Stimulated activated naive CD8-positive, alpha-beta T cell treated with anti-CD3 and anti-CD28 coated beads, Interleukin-15, Interleukin-2, amounts not matched to agents 100 ng/mL and 50 ng/mL, for 24 hours (primary cell): ENCODE data around the gene NPBWR2.

ENCODE experiments used
- H3K27ac Mint-ChIP-seq: one replicate; pipeline ENCODE4 v1.8.0; 2021; ENCODE audit warnings: mild to moderate bottlenecking, mixed read lengths
- H3K27me3 Mint-ChIP-seq: one replicate; pipeline ENCODE4 v1.8.0; 2021; ENCODE audit warnings: mixed read lengths
- H3K36me3 Mint-ChIP-seq: one replicate; pipeline ENCODE4 v1.8.0; 2021; ENCODE audit warnings: low read depth, mixed read lengths
- H3K4me1 Mint-ChIP-seq: one replicate; pipeline ENCODE4 v1.8.0; 2021; ENCODE audit warnings: low read depth, mixed read lengths
- H3K4me3 Mint-ChIP-seq: one replicate; pipeline ENCODE4 v1.8.0; 2021; ENCODE audit warnings: mild to moderate bottlenecking, mixed read lengths
- H3K9me3 Mint-ChIP-seq: one replicate; pipeline ENCODE4 v1.8.0; 2021; ENCODE audit warnings: mixed read lengths

The NPBWR2 gene

DNA sequence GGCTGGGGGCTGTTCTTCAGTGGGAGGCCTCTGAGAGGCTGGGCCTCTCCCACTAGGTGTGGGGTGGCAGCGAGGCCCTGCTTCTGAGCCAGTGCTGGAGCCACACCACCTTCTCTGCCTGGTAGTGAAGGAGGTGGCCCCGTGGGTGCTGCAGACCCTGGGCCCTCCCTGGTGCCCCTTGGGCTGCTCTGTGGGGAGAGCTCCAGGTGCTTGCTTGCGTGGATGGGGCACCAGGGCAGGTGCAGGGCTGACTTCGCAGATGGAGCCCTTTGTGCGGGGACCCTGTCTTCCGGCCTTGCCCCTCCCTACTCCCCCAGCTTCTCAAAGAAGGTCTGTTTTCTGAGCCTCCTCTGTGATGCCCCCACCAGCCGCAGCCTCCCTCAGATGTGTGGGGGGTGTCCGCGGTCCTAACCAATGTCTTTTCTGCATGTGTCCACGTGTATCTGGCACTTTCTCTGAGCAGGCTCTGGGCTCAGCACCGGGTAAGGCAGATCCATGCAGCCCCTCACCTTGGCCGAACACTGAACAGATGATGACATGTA is 39.6 kb upstream of the NPBWR2 start:
- Mint-ChIP-seq H3K9me3 (peaks cover 7% of the 10 kb centered on the region), H3K4me1 (no peaks in the 10 kb centered on the region), H3K4me3 (no peak overlapping the region), H3K36me3 (no peaks in the 10 kb centered on the region), H3K27ac (no peak overlapping the region), H3K27me3 (no peaks in the 10 kb centered on the region)

DNA sequence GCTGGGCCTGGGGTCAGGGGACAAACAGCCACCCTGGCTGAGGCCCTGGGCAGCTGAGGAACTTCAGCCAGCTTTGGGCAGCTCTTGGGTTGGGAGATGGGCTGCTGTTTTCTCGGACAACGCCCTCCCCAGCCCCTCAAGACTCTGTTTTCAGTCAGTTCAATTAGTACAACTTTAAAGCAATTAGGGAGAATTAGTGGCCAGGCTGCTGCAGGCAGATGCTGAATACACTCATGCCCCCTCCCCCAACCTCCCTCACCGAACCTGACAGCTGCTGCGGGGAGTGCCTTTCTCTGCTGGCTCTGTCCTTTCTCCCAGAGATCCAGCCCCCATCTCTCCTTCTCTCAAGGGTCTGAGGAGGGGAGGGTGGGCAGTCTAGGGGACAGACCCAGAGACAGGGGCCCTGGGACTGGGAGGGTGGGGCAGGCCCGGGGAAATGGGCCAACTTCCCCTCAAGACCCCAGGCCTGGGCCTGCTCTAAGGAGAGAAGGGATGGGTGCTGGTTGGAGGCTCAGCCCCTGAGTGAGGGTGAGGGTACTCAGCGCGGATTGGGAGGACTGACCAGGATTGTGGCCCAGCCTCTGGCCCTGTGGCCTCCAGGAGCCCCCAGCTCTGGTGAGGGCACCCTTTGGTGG is 39.1 kb upstream of the NPBWR2 start:
- no peak overlapping the region for H3K27ac Mint-ChIP-seq
- no peaks in the 10 kb centered on the region for H3K27me3 Mint-ChIP-seq
- H3K4me3 Mint-ChIP-seq: no peak overlapping the region
- no peaks in the 10 kb centered on the region for H3K4me1 Mint-ChIP-seq
- no peaks in the 10 kb centered on the region for H3K36me3 Mint-ChIP-seq
- H3K9me3 Mint-ChIP-seq: peaks cover 7% of the 10 kb centered on the region

DNA sequence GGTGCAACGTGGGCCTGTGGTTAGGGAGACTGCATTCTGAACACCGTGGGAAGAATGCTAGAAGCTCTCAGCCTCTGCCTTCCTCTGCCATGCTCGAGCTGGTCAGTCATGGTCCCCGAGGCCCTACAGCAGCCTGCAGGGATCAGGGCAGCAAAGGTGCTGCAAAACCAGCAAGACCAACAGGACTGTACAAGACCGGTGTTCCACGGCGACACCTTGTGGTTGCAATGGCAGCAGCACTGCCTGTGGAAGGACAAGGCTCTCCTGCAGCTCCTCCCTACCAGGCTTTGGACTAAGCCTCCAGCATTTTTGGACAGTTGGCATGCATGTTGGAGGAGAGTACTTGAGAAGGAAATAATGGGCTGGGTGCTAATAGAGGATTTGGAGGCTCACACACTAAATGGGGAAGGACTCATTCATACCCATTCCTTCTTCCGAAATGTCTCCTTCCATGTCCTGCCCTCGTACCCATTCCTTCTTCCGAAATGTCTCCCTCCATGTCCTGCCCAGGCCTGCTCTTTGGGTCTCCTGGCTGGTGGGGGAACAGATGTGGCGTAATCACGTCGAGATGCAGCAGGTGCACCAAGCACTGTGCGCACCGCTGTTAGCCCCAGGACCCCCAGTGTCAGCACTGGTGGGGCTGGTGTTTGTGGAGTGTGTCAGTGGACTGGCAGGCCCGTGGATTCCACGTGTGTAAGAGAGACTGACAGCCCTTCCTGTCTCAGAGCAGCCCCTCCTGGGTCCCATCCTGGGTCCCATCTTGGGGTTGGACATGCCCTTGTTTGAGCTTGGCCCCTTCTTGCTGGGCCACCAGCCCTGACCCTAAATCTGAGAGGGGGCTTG is 38.3 kb upstream of the NPBWR2 start:
- Mint-ChIP-seq H3K27ac (no peak overlapping the region), H3K27me3 (no peaks in the 10 kb centered on the region), H3K36me3 (no peaks in the 10 kb centered on the region), H3K4me1 (no peaks in the 10 kb centered on the region), H3K9me3 (peaks cover 7% of the 10 kb centered on the region), H3K4me3 (no peak overlapping the region)

DNA sequence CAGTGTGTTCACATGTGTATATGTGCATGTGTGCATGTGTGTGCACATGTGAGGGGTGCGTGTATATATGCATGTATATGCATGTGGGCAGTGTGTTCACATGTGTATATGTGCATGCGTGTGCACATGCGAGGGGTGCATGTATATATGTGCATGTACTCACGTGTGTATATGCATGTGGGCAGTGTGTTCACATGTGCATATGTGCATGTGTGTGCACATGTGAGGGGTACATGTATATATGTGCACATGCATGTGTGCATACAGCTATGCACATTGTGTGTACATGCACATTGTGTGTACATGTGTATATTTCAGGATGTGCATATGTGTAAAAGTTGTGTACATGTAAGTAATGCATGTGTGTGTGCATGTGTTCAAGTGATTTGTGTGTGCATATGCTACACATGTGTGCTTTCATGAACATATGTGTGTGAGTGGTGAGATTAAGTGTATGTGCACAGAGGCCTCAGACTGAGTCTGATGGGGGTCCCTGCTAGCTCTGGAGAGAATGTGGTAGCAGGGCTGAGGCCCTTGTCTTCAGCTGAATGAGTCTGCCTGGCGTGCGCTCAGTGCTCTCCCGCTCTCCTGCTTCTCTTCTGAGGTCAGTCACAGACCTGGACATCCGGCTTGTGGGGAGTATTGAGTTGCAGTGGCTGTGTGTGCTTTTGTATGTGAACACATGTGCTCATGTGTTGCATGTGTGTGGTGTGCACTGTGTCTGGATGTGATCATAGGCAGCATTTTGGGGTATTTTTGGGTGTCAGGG is 37.0 kb upstream of the NPBWR2 start:
- no peak overlapping the region for H3K4me3 Mint-ChIP-seq
- H3K27ac Mint-ChIP-seq: no peak overlapping the region
- no peaks in the 10 kb centered on the region for H3K4me1 Mint-ChIP-seq
- no peaks in the 10 kb centered on the region for H3K27me3 Mint-ChIP-seq
- H3K36me3 Mint-ChIP-seq: no peaks in the 10 kb centered on the region
- peaks cover 7% of the 10 kb centered on the region for H3K9me3 Mint-ChIP-seq

DNA sequence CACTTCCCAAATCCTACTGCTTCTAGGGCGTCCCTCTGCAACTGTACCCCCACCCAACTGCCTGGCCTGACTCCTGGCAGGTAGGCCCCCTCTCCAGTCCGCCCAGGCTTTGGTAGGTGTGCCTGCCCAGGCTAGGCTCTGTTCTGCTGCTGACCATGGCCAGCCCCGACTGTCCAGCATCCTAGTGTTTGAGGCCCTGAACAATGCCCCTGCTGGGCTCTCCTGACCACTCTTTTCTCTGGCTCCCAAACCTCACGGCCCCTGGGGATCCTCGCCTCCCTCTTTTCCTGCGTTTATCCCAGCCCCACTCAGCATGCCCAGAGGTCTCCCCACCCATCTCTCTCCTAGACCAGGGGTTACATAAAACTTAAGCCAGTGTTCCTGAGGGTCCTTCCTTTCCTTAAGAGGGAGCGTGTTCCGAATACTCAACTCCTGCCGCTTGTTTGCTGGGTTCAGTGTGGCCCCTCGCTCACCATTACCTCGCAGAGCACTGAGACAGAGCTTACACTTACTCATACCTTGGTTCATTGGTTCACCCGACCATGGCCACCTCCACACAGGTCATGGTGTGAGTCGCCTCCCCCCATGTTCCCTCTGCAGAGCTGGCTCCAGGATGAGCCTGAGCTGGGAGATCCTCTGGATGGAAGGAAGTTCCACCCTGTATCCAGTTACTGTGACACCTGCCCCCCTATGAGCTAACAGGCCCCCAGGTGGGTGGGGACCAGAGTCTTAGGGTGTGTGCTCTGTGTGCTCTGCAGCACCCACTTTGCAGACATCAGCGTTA is 35.8 kb upstream of the NPBWR2 start:
- peaks cover 7% of the 10 kb centered on the region for H3K9me3 Mint-ChIP-seq
- no peak overlapping the region for H3K4me3 Mint-ChIP-seq
- H3K36me3 Mint-ChIP-seq: no peaks in the 10 kb centered on the region
- H3K27me3 Mint-ChIP-seq: no peaks in the 10 kb centered on the region
- H3K27ac Mint-ChIP-seq: no peak overlapping the region
- H3K4me1 Mint-ChIP-seq: no peaks in the 10 kb centered on the region

DNA sequence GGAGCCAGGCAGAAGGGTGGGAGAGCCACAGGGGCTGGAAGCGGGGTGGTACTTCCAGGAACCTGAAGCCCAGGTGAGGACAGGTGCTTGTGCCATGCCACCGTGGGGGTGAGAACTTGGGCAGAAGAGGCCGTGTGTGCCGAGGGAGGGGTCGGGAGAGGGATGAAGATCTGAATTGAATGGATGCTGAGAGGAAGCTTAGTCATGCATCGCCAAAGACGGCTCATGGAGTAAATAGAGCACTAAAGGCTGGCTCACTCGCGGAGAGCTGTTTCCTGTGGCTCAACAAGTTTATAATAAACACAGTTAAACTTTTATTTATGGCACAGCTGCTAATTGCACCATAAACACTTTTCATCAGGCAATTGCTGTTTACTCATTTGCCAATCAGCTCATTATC is 35.2 kb upstream of the NPBWR2 start:
- no peak overlapping the region for H3K27ac Mint-ChIP-seq
- H3K9me3 Mint-ChIP-seq: peaks cover 7% of the 10 kb centered on the region
- H3K4me3 Mint-ChIP-seq: no peak overlapping the region
- H3K27me3 Mint-ChIP-seq: no peaks in the 10 kb centered on the region
- no peaks in the 10 kb centered on the region for H3K36me3 Mint-ChIP-seq
- no peaks in the 10 kb centered on the region for H3K4me1 Mint-ChIP-seq

DNA sequence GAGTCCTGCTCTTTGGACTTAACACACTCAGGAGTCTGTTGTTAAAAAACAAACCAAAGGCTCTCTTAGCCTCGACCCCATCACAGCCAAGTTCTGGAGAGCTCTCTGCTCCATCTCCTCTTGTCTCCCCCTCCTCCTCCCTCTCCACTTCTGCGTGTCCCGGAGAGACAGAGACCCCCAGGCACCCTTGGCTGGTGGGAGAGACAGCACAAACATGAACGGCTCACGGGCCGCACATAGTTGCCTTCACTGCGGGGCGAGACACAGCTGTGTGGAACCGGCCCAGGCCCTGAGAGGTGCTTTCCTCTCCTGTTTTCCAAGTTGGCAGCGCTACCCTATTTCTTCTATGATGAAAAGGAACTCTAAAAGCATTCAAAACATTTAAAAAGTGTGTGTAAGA is 33.6 kb upstream of the NPBWR2 start:
- no peaks in the 10 kb centered on the region for H3K4me1 Mint-ChIP-seq
- no peak overlapping the region for H3K27ac Mint-ChIP-seq
- H3K4me3 Mint-ChIP-seq: no peak overlapping the region
- H3K27me3 Mint-ChIP-seq: no peaks in the 10 kb centered on the region
- no peaks in the 10 kb centered on the region for H3K36me3 Mint-ChIP-seq
- peaks cover 7% of the 10 kb centered on the region for H3K9me3 Mint-ChIP-seq

DNA sequence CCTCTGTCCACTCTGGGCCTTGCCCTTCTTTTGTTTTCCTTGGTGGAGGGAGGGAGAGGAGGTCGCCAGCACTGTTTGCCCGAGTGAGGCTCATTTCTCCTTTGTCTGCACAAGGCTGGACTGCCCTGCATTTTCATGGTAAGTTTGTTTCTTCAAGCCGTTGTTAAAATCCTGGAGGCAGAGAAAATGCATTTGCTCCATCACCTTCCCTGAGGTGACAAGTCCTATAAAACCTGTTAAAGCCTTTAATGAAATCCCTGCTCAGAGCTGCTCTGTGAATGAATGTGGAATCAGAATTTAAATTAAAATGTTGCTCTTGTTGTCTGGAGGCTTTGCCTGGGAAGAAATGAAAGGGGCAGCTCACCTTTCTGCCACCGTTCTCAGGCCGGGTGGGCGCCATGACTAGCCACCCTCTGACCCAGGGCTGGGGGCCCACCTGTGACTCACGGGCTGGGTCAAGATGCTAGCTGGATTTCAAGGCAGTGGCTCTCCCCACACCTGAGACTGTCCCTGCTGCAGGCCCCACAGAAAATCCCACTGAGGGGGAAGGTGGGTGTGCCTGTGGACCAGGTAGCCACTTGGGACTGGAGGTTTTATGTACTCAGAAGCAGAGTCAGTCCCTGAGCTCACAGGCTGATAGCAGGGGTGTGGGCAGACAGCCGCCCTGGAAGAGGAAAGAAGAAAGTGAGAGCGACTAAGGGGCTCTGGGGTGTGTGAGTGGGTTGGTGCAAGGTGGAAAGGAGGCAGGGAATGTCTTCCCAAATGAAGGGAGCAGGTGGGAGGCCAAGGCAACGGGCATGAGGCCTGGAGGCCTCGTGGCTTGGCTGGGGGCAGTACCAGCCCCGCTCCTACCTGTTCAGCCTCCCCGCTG is 32.9 kb upstream of the NPBWR2 start:
- no peaks in the 10 kb centered on the region for H3K36me3 Mint-ChIP-seq
- H3K4me1 Mint-ChIP-seq: no peaks in the 10 kb centered on the region
- no peak overlapping the region for H3K4me3 Mint-ChIP-seq
- peak overlapping the region; percentile 26 for H3K27ac Mint-ChIP-seq
- peaks cover 7% of the 10 kb centered on the region for H3K9me3 Mint-ChIP-seq
- no peaks in the 10 kb centered on the region for H3K27me3 Mint-ChIP-seq

DNA sequence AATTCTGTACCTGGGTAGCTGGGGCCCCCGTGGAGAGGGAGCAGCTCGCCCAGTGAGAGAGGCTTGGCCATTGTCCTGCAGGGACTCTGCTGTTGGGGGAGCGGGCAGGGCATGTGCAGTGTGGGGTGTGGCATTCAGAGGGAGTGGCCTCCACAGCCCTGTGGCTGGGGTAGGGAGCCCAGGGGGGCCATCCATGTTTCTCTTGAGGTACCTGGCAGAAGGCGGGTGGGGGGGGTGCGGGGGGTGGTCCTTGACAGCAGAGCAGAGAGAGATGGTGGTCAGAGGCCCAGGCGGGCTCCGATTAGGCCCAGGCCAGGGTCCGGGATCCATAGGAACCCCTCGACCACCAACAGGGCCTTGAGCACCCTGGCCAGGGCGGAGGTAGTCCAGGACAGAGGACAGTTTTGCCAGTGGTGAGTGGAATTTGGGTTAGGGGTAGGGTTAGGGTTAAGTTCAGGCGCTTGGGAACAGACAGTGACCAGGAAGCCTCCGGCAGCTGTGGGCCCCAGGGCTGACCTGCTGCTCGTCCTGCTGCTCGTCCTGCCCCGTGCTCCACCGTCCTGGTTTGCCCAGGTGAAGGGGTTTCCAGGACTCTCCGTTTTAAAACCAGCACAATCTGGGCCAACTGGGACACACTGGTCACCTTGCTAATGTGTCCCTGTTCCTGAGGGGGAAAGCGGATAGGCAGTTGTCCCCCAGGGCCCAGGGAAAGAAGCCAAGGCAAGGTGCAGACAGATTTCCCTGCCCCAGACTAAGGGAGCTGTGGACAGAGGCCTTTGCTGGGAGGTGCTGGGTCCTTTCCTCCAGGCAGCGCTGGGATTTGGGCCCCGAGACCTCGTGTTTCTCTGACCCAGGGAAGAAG is 32.1 kb upstream of the NPBWR2 start:
- no peaks in the 10 kb centered on the region for H3K27me3 Mint-ChIP-seq
- H3K4me1 Mint-ChIP-seq: no peaks in the 10 kb centered on the region
- peaks cover 3% of the 10 kb centered on the region for H3K9me3 Mint-ChIP-seq
- no peaks in the 10 kb centered on the region for H3K36me3 Mint-ChIP-seq
- no peak overlapping the region for H3K27ac Mint-ChIP-seq
- no peak overlapping the region for H3K4me3 Mint-ChIP-seq

DNA sequence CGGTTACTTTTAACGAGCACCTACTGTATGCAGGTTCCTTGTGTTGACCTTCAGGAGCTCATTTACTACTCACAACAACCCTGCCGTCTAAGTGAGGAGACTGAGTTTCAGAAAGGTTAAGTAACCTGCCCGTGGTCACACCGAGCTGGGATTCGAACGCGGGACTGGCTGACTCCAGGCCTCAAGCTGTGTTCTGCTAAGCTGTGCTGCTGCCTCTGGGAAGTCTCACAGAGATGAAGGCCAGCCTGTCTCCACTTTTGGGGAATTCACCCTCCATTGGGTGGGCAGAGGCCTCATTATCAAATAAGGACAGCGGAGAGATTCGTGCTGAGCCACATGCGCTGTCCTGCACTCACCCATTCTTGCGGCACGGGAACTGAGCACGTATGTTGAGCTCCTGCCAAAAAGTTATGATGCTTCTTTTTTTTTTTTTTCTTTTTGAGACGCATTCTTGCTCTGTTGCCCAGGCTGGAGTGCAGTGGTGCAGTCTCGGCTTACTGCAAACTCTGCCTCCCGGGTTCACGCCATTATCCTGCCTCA is 31.0 kb upstream of the NPBWR2 start:
- H3K9me3 Mint-ChIP-seq: no peaks in the 10 kb centered on the region
- no peaks in the 10 kb centered on the region for H3K4me1 Mint-ChIP-seq
- H3K36me3 Mint-ChIP-seq: no peaks in the 10 kb centered on the region
- H3K4me3 Mint-ChIP-seq: no peak overlapping the region
- H3K27me3 Mint-ChIP-seq: no peaks in the 10 kb centered on the region
- no peak overlapping the region for H3K27ac Mint-ChIP-seq

DNA sequence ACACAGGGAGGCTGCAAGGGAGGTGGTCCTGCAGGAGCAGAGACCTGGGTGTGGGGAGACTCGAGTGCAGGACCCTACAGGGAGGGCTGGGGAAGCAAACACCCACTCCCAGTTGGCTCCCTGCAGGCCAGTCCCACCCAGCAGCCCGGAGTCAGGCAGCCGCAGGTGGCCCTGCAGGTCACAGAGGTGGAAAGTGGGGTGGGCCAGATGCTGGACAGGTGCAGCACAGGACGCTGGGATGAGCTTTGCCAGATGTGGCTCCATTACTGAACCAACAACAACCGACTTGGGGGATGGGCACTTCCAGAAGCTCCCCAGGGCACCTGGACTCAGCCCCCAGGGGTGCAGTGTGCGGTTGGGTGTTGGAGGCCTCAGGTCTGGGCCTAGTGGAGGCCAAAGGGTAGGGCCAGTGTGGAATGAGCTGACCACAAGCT is 30.2 kb upstream of the NPBWR2 start:
- Mint-ChIP-seq H3K4me3 (no peak overlapping the region), H3K9me3 (no peaks in the 10 kb centered on the region), H3K4me1 (no peaks in the 10 kb centered on the region), H3K36me3 (no peaks in the 10 kb centered on the region), H3K27ac (no peak overlapping the region), H3K27me3 (no peaks in the 10 kb centered on the region)

DNA sequence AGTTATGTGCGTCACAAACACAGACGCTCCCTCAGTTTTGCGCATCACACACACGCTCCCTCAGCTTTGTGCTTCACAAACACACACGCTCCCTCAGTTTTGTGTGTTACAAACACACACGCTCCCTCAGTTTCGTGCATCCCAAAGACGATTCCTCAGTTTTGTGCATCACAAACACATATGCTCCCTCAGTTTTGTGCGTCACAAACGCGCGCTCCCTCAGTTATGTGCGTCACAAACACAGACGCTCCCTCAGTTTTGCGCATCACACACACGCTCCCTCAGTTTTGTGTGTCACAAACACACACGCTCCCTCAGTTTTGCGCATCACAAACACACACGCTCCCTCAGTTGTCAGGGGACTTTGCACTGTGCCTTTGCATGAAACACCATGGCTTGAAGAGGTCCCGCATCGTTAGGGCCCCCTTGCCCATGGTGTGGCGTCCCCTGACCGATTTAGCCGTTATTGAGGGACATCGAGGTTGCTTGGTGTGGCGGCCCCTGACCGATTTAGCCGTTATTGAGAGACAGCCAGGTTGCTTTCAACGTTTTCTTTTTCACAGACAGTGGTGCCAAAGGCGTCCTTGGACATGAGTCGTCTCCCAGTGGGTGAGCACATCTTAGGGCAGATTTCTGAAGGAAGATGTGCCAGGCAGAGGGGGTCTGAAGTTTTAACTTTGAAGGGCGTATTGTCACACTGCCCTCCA is 28.8 kb upstream of the NPBWR2 start:
- no peak overlapping the region for H3K4me3 Mint-ChIP-seq
- H3K4me1 Mint-ChIP-seq: no peaks in the 10 kb centered on the region
- H3K36me3 Mint-ChIP-seq: no peaks in the 10 kb centered on the region
- no peak overlapping the region for H3K27ac Mint-ChIP-seq
- H3K9me3 Mint-ChIP-seq: no peaks in the 10 kb centered on the region
- no peaks in the 10 kb centered on the region for H3K27me3 Mint-ChIP-seq
